Osteoblast (primary cell): ENCODE data around the gene PSMB3. TPM values are rescaled to one million over a fixed set of nuclear protein-coding genes. Genes with fewer than 3 reads are reported as not detected.
A peak's percentile ranks its signal among the peaks of the same experiment; 100 is the strongest.

Source experiments
- DNase-seq: peaks from one replicate; pipeline ENCODE4 v3.0.0; 2011; ENCODE audit warnings: low spot score, mixed read lengths; ENCODE audit not compliant: insufficient read length; ENCODE audit errors: missing footprints
- H2AFZ ChIP-seq: 2 replicates; pipeline ENCODE4 v1.6.0; 2011; ENCODE audit warnings: mild to moderate bottlenecking, low read length
- H3K27ac ChIP-seq: 2 replicates; pipeline ENCODE4 v1.5.1; 2011; ENCODE audit warnings: mild to moderate bottlenecking, low read depth, low read length, moderate library complexity
- H3K27me3 ChIP-seq: 2 replicates; pipeline ENCODE4 v1.6.0; 2012; ENCODE audit warnings: mild to moderate bottlenecking, control low read depth, inconsistent platforms, low read length, moderate library complexity; ENCODE audit not compliant: insufficient read depth
- H3K36me3 ChIP-seq: 2 replicates; pipeline ENCODE4 v1.5.1; 2011; ENCODE audit warnings: mild to moderate bottlenecking, low read length, control low read depth, moderate library complexity; ENCODE audit not compliant: insufficient read depth
- H3K4me1 ChIP-seq: 2 replicates; pipeline ENCODE4 v1.5.1; 2011; ENCODE audit warnings: mild to moderate bottlenecking, low read length, control low read depth, moderate library complexity; ENCODE audit not compliant: insufficient read depth
- H3K4me2 ChIP-seq: 2 replicates; pipeline ENCODE4 v1.6.0; 2011; ENCODE audit warnings: mild to moderate bottlenecking, low read length; ENCODE audit not compliant: insufficient read depth
- H3K4me3 ChIP-seq: fragments of 200-600 bp; sonication (generic); 3 replicates; pipeline ENCODE4 v1.5.1; 2012; ENCODE audit warnings: mild to moderate bottlenecking, low read length, inconsistent platforms; ENCODE audit not compliant: insufficient read depth
- H3K79me2 ChIP-seq: 2 replicates; pipeline ENCODE4 v1.6.0; 2012; ENCODE audit warnings: mild to moderate bottlenecking, low read length, control low read depth, inconsistent platforms; ENCODE audit not compliant: insufficient read depth
- H3K9me3 ChIP-seq: 2 replicates; pipeline ENCODE4 v1.5.1; 2011; ENCODE audit warnings: low read depth, low read length, control low read depth
- H4K20me1 ChIP-seq: 2 replicates; pipeline ENCODE4 v1.6.0; 2012; ENCODE audit warnings: mild to moderate bottlenecking, low read length, control low read depth; ENCODE audit not compliant: insufficient read depth
- CTCF ChIP-seq: IDR thresholded peaks from 2 replicates; pipeline ENCODE4 v1.5.1; 2011; ENCODE audit warnings: mild to moderate bottlenecking, low read depth, low read length, moderate library complexity; ENCODE audit errors: extremely low read depth
- total RNA-seq: library from RNA; depleted of rRNA; stranded (reverse); fragments of >200 nt; gene quantifications from 2 replicates; pipeline ENCODE4 v1.2.3, GENCODE V29; 2012

Gene PSMB3
- total RNA-seq, 1 donor: 235 TPM

- H3K27ac ChIP-seq: no peak overlapping the region
- DNase-seq: peak; percentile 78
These were observed 1.3 kb upstream of the PSMB3 start for GRCh38 chr17:38751144-38751807.

GRCh38 chr17:38751808-38752307 lies 683 bp upstream of the PSMB3 start:
- peaks cover 45% of the 10 kb centered on the region for H3K79me2 ChIP-seq
- H4K20me1 ChIP-seq: peaks cover 7% of the 10 kb centered on the region
- H3K27me3 ChIP-seq: no peaks in the 10 kb centered on the region
- peak overlapping the region; percentile 90 for H3K27ac ChIP-seq
- peaks cover 23% of the 10 kb centered on the region for H3K36me3 ChIP-seq
- no peak for TF ChIP-seq CTCF
- peak; percentile 96 for DNase-seq
- H3K4me1 ChIP-seq: peaks cover 34% of the 10 kb centered on the region
- peak overlapping the region; percentile 89 for H3K4me2 ChIP-seq
- peak overlapping the region; percentile 97 for H2AFZ ChIP-seq
- H3K4me3 ChIP-seq: peak overlapping the region; percentile 99
- H3K9me3 ChIP-seq: no peaks in the 10 kb centered on the region

More at GRCh38 chr17:38751144-38751807, 1.3 kb upstream of the PSMB3 start:
- Histone ChIP-seq H2AFZ (peak overlapping the region; percentile 69), H4K20me1 (peaks cover 13% of the 10 kb centered on the region), H3K4me1 (peaks cover 39% of the 10 kb centered on the region), H3K79me2 (peaks cover 50% of the 10 kb centered on the region), H3K4me3 (peak overlapping the region; percentile 99), H3K4me2 (peak overlapping the region; percentile 89), H3K27me3 (no peaks in the 10 kb centered on the region), H3K9me3 (no peaks in the 10 kb centered on the region), H3K36me3 (peaks cover 18% of the 10 kb centered on the region)
- no peak for TF ChIP-seq CTCF

GRCh38 chr17:38753071-38753506 lies 548 bp downstream of the PSMB3 start:
- peaks cover 36% of the 10 kb centered on the region for H3K79me2 ChIP-seq
- peaks cover 5% of the 10 kb centered on the region for H4K20me1 ChIP-seq
- no peak for DNase-seq
- H3K36me3 ChIP-seq: peaks cover 36% of the 10 kb centered on the region
- no peak for TF ChIP-seq CTCF
- peak overlapping the region; percentile 98 for H2AFZ ChIP-seq
- peak overlapping the region; percentile 89 for H3K4me2 ChIP-seq
- H3K4me1 ChIP-seq: peaks cover 34% of the 10 kb centered on the region
- H3K27ac ChIP-seq: peak overlapping the region; percentile 90
- no peaks in the 10 kb centered on the region for H3K9me3 ChIP-seq
- H3K4me3 ChIP-seq: peak overlapping the region; percentile 99
- H3K27me3 ChIP-seq: no peaks in the 10 kb centered on the region

- no peaks in the 10 kb centered on the region for H3K9me3 ChIP-seq
- peaks cover 77% of the 10 kb centered on the region for H3K36me3 ChIP-seq
- peaks cover 7% of the 10 kb centered on the region for H4K20me1 ChIP-seq
- TF ChIP-seq CTCF: peak; percentile 55
- peaks cover 12% of the 10 kb centered on the region for H3K79me2 ChIP-seq
- H3K27me3 ChIP-seq: no peaks in the 10 kb centered on the region
- H2AFZ ChIP-seq: no peak overlapping the region
- H3K4me3 ChIP-seq: no peak overlapping the region
- no peaks in the 10 kb centered on the region for H3K4me1 ChIP-seq
- no peak overlapping the region for H3K4me2 ChIP-seq
- no peak overlapping the region for H3K27ac ChIP-seq
- DNase-seq: no peak
These were observed 9.1 kb downstream of the PSMB3 start for GRCh38 chr17:38761612-38762011.
